Transverse colon (tissue), 3 donors: Measurements from ENCODE around the gene PANK4.

Experiments
- CTCF ChIP-seq, 5 experiments: fragments of 200-600 bp in 3 of 5; fragments of 450-650 bp in 2 of 5; sonication (generic) in 3 of 5; IDR thresholded peaks; 1 replicate in 2 of 5; 2 replicates in 3 of 5; pipeline ENCODE4 v1.5.1; 2016 to 2017; ENCODE audit warnings: antibody characterized with exemption in 5 of 5, inconsistent platforms in 3 of 5, mild to moderate bottlenecking in 2 of 5, moderate library complexity in 1 of 5
- POLR2A ChIP-seq: fragments of 450-650 bp; IDR thresholded peaks from one replicate; pipeline ENCODE4 v1.6.1; 2016; ENCODE audit warnings: antibody characterized with exemption, mild to moderate bottlenecking, moderate library complexity

- TF ChIP-seq CTCF (IDR thresholded peaks at IDR 0.05) (no peak), POLR2A (no peak)
Measured at GRCh38 chr1:2512862-2513421, 13.5 kb downstream of the PANK4 start.
